ENCODE data around the gene CYB561D1.

GRCh38 chr1:109481646-109482045 is 12.2 kb upstream of the CYB561D1 start:
- TF ChIP-seq CTCF (IDR thresholded peaks at IDR 0.05) (no peak), POLR2A (IDR thresholded peaks at IDR 0.05) (no peak)

Data from lower leg skin (tissue), 3 donors.